Right cardiac atrium (tissue), 5 donors: ENCODE data around the gene NR3C2. TPM values are rescaled to one million over a fixed set of nuclear protein-coding genes. Genes with fewer than 3 reads are reported as not detected.

Experiments used
- ATAC-seq, 2 donors: fragments of 200-7000 bp; cut with Tn5 transposase; one replicate each; pipeline versions ENCODE4 v1.8.0 to v1.9.1; 2020; ENCODE audit warnings: moderate library complexity in 2 of 2, mild to moderate bottlenecking in 1 of 2
- DNase-seq, 3 donors: peaks; one replicate each; pipeline ENCODE4 v3.0.0-alpha.2; 2020
- H3K27ac ChIP-seq: one replicate; pipeline ENCODE4 v1.5.1; 2013; ENCODE audit warnings: mild to moderate bottlenecking, low read length, control low read depth, moderate library complexity
- H3K27me3 ChIP-seq: one replicate; pipeline ENCODE4 v1.6.1; 2013; ENCODE audit not compliant: control insufficient read depth, insufficient read depth
- H3K4me1 ChIP-seq: one replicate; pipeline ENCODE4 v1.6.1; 2013; ENCODE audit warnings: low read length; ENCODE audit not compliant: control insufficient read depth, insufficient read depth
- H3K4me3 ChIP-seq: one replicate; pipeline ENCODE4 v1.5.1; 2013; ENCODE audit warnings: low read length, control low read depth
- H3K9me3 ChIP-seq: one replicate; pipeline ENCODE4 v1.6.1; 2013; ENCODE audit warnings: low read length; ENCODE audit not compliant: control insufficient read depth
- WGBS: extraction: QIAGEN DNeasy Blood & Tissue Kit; methylation state at CpG from one replicate; pipeline ENCODE4 v1.1.7; 2013; 5-methylcytosine and 5-hydroxymethylcytosine counted together
- intact Hi-C, 4 donors: fragments of 100-400 bp; cut with DNase I; formaldehyde crosslinking; loops; one replicate each; pipeline versions ENCODE4 v1.11.0 to v1.14.0; 2022 to 2023
- polyA plus RNA-seq: library from polyadenylated mRNA; stranded (reverse); fragments of 200-250 nt; gene quantifications from one replicate; pipeline ENCODE4 v1.2.3, GENCODE V29; 2013
- total RNA-seq, 4 donors: library from RNA; stranded (reverse); fragmentation: NEBNext Ultra II Directional; extraction: Animal tissue kit (Norgen Biotek cat#: 25700); gene quantifications; one replicate each; pipeline ENCODE4 v1.2.1, GENCODE V29; 2021
- donor health status: healthy with polysubstance abuse.
- donor health status: DM: no; HTN: yes; CAD: no.
- donor health status: DM: no; HTN: no; CAD: no.
- donor health status: DM: no; HTN: yes; CAD: no; lungs with severe emphysema.
- donor health status: DM: yes; HTN: yes; CAD: no.

NR3C2 gene
- total and polyA plus RNA-seq, 5 donors = 5.9 to 27.9 (median 24.3) TPM

- intact Hi-C loops = no loop called here
- no peak for ATAC-seq
Measured at GRCh38 chr4:148062301-148062950, 379.8 kb downstream of the NR3C2 start.

GRCh38 chr4:148061795-148062194, 380.4 kb downstream of the NR3C2 start:
- DNase-seq (no peak), ATAC-seq (peak in 1 of 2 donors; percentile 20)
- Histone ChIP-seq H3K4me1 (peaks cover 18% of the 10 kb centered on the region), H3K4me3 (no peak overlapping the region), H3K27ac (peak overlapping the region; percentile 7), H3K9me3 (no peaks in the 10 kb centered on the region), H3K27me3 (no peaks in the 10 kb centered on the region)
- intact Hi-C loops = no loop called here
- WGBS = 52% methylated on average over 8 of the region's 8 CpGs

More at GRCh38 chr4:148062301-148062950, 379.8 kb downstream of the NR3C2 start:
- no peak overlapping the region for H3K4me3 ChIP-seq
- no peaks in the 10 kb centered on the region for H3K9me3 ChIP-seq
- no peaks in the 10 kb centered on the region for H3K27me3 ChIP-seq
- H3K27ac ChIP-seq = peak overlapping the region; percentile 7
- WGBS = 76% methylated on average over 10 of the region's 10 CpGs
- DNase-seq = no peak
- H3K4me1 ChIP-seq = peaks cover 19% of the 10 kb centered on the region

GRCh38 chr4:148061141-148061481, 381.1 kb downstream of the NR3C2 start:
- no peak overlapping the region for H3K4me3 ChIP-seq
- H3K9me3 ChIP-seq = no peaks in the 10 kb centered on the region
- peaks cover 14% of the 10 kb centered on the region for H3K4me1 ChIP-seq
- DNase-seq (no peak), ATAC-seq (no peak)
- intact Hi-C loops = no loop called here
- 36% methylated on average over 4 of the region's 4 CpGs for WGBS
- no peaks in the 10 kb centered on the region for H3K27me3 ChIP-seq
- no peak overlapping the region for H3K27ac ChIP-seq

GRCh38 chr4:148060264-148061140, 381.7 kb downstream of the NR3C2 start:
- 75% methylated on average over 13 of the region's 13 CpGs for WGBS
- intact Hi-C loops = no loop called here
- no peak for DNase-seq
- peaks cover 14% of the 10 kb centered on the region for H3K4me1 ChIP-seq
- no peaks in the 10 kb centered on the region for H3K27me3 ChIP-seq
- H3K27ac ChIP-seq = peak overlapping the region; percentile 42
- H3K4me3 ChIP-seq = no peak overlapping the region
- H3K9me3 ChIP-seq = no peaks in the 10 kb centered on the region
- no peak for ATAC-seq

DNA sequence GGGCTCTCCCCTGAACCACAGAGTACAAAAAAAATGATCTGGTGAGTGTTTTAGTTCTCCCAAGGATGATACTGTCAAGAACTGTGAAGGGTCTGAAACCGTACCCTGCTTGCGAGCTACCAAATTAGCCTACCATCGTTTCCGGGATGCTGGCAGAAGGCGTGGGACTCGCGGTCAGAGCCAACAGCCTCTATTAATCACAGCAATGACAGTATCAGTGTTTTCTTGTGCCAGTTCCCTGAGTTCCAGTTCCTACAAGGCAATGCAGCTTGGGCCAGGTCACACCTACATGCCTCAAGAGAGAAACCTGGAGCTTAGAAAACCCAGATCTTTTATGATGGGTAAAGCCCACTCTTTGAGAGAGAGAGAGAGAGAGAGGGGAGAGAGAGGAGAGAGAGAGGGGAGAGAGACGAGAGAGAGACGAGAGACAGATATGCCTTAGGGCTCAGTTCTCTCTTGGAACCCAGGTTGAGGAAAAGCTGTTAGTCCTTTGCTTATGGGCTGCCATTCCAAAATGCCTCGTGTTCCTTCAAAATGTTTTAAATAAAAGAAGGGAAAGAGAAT, 382.5 kb downstream of the NR3C2 start:
- peaks cover 12% of the 10 kb centered on the region for H3K4me1 ChIP-seq
- no peaks in the 10 kb centered on the region for H3K27me3 ChIP-seq
- ATAC-seq (peak; percentile 69 to 71), DNase-seq (peak in 2 of 3 donors; percentile 65 to 68)
- H3K4me3 ChIP-seq = no peak overlapping the region
- intact Hi-C loops = loop anchor here in 1 of 4 donors (10.0 kb wide), 1 partner anchor 385 kb away; the partner anchor contains the start of gene NR3C2
- 62% methylated on average over 10 of the region's 10 CpGs for WGBS
- peak overlapping the region; percentile 30 for H3K27ac ChIP-seq
- H3K9me3 ChIP-seq = no peaks in the 10 kb centered on the region

DNA sequence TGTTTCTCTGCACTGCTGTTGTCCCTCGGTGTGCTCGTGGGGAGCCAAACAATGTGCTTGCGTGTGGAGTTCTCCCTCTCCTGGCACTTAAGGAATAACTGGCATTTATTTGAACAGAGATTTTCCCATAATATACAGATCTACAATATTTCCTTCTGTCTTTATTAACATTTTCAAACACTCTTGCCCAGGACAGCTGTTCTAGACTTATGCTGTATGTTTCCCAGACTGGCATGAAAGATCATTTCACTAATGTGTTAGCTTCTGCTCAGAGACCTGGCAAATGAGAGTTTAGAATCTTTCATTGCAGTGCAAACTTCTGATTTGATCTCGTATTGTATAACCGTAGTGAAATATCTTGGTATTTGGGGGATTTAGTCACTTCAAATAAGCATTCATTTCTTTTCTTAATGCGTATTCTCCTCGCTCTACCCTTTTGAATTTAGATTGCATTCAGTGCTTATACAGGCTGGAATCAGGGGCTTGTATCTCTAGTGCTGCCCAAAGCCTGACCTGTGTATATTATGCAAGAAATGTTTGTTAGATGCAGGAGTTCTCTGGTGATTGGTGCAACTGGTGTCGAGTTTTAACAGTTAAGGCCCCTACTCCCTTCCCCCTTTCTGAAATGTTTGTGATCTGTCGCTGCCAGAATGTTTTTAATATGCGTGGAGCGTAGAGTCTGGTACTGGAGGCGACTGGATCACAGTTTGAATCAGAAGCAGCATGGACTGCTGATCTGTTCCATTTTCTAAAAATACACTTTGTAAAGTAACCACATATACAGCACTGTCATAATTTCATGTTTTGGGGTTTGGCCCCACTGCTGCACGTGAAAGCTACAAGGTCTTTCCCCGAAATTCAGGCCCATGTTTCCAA, 384.0 kb downstream of the NR3C2 start:
- no peaks in the 10 kb centered on the region for H3K9me3 ChIP-seq
- WGBS = 78% methylated on average over 14 of the region's 14 CpGs
- intact Hi-C loops = loop anchor here in 1 of 4 donors (10.0 kb wide), 1 partner anchor 387 kb away; the partner anchor contains the start of gene NR3C2
- no peak overlapping the region for H3K4me3 ChIP-seq
- DNase-seq = no peak
- H3K27me3 ChIP-seq = no peaks in the 10 kb centered on the region
- peaks cover 12% of the 10 kb centered on the region for H3K4me1 ChIP-seq
- peak overlapping the region; percentile 67 for H3K27ac ChIP-seq
- no peak for ATAC-seq

GRCh38 chr4:148057516-148057915, 384.7 kb downstream of the NR3C2 start:
- 91% methylated on average over 5 of the region's 5 CpGs for WGBS
- intact Hi-C loops = loop anchor here in 1 of 4 donors (10.0 kb wide), 1 partner anchor 387 kb away; the partner anchor contains the start of gene NR3C2
- no peak for ATAC-seq
- H3K4me3 ChIP-seq = no peak overlapping the region
- no peaks in the 10 kb centered on the region for H3K27me3 ChIP-seq
- H3K27ac ChIP-seq = peak overlapping the region; percentile 14
- H3K9me3 ChIP-seq = no peaks in the 10 kb centered on the region
- peaks cover 15% of the 10 kb centered on the region for H3K4me1 ChIP-seq
- no peak for DNase-seq

DNA sequence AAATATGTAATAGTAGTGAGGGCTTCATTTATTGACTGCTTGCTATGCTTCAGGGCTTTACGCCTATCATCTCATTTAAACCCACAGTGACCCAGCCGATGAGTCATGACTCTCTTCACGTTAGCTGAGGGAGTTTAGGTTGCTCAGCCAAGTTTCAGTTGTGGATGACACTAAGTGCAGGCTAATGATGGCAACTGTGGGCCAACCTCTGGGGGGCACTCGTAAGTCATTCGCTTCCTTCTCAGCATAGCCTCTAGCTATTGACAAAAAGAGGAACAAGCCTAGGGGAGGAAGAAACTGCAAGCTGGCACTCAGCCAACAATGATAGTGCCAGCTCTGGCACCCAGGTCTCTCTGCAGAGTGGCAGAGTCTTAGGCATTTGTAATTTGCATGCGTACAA, 385.3 kb downstream of the NR3C2 start:
- Histone ChIP-seq H3K27me3 (no peaks in the 10 kb centered on the region), H3K9me3 (no peaks in the 10 kb centered on the region), H3K27ac (no peak overlapping the region), H3K4me1 (peaks cover 12% of the 10 kb centered on the region), H3K4me3 (no peak overlapping the region)
- ATAC-seq (peak; percentile 28 to 60), DNase-seq (peak; percentile 46 to 83 (median 76))
- 62% methylated on average over 6 of the region's 6 CpGs for WGBS
- intact Hi-C loops = loop anchor here in 1 of 4 donors (10.0 kb wide), 1 partner anchor 388 kb away; the partner anchor contains the start of gene NR3C2

- no peak for ATAC-seq
- Histone ChIP-seq H3K9me3 (no peaks in the 10 kb centered on the region), H3K4me3 (no peak overlapping the region), H3K27ac (no peak overlapping the region), H3K27me3 (no peaks in the 10 kb centered on the region), H3K4me1 (peaks cover 8% of the 10 kb centered on the region)
- intact Hi-C loops = loop anchor here in 1 of 4 donors (10.0 kb wide), 1 partner anchor 389 kb away; the partner anchor contains the start of gene NR3C2
- WGBS = 88% methylated on average over 6 of the region's 6 CpGs
- DNase-seq = no peak
Measured at GRCh38 chr4:148055844-148056243, 386.4 kb downstream of the NR3C2 start.

- ATAC-seq (no peak), DNase-seq (no peak)
- WGBS = 57% methylated on average over 3 of the region's 3 CpGs
- Histone ChIP-seq H3K27me3 (no peaks in the 10 kb centered on the region), H3K9me3 (no peaks in the 10 kb centered on the region), H3K27ac (peak overlapping the region; percentile 72), H3K4me1 (peaks cover 5% of the 10 kb centered on the region), H3K4me3 (no peak overlapping the region)
- intact Hi-C loops = loop anchor here in 1 of 4 donors (10.0 kb wide), 1 partner anchor 391 kb away; the partner anchor contains the start of gene NR3C2
Measured at GRCh38 chr4:148054275-148054674, 387.9 kb downstream of the NR3C2 start.
